ENCODE measurements around the gene SYTL2.

SYTL2 gene

DNA sequence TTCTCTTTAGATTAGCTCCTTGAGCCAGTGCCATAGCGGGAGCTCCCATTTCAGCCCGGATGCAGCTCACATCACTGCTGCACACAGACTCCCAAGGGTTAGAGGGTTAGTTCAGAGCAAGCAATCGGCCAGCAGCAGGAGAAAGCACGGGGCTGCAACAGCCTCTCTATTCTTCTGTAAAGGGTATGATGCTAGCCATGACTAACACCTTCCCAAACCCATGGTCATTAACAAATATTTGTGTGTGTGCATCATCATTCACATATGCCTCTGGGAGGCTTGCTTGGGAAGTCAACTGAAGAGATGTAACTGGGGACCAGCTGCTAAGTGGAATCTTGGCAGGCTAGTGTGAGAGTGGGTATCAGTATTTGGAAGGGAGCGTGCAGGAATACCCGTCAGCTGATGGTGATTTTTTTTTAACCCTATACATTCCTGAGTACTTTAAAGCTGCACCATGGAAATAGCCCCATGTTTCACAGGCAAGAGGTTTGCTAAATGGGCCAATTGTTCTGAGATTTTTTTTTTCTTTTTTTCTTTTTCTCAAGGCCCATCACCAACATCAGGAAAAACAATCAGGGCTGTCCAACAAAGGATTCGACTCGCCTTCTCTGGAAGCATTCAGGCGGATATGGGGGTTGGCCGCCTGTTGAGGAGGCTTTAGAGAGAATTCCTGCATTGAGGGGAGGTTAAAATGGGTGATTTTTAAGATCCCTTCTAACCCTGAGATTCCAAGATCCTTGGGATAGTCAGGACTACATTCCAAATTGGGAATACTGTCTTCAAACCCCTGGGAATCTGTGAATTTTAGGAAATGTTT is 91.7 kb downstream of the SYTL2 start:
- DNase-seq = no peak

DNA sequence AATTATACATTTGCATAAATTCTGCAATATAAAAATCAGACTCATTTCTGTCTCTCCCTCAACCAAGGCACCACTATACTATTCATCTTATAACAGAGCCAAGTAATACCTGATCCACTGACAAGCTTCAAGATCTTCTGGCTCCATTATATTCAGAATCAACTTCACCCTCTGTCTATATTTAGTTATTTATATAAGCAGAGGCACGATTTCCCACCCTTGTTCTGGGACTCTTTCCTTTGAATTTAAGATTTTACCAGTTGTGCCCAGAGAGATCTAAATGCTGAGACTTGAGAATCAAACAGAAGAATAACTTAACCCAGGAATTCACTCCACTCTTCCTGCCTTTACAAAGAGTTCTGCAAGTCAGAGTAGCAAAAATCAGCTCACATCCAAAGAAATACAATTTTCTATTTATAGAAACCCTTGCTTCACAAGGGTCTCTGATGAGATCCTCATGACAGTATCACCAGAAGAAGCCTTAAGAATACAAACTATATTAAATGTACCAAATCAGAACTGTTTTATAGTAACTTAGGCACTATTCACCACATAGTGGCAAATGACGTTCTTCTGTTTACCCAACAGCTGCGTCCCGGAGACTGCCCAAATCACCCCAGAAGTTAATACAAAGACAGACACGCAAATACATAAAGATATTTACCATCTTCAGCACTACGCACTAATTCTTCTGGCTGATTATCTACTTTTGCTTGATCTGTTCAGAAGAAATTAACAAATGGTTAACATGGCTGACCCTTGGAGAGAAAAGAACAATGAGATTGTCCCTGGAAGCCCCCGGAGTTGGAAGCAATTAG is 92.6 kb downstream of the SYTL2 start:
- DNase-seq = no peak

DNA sequence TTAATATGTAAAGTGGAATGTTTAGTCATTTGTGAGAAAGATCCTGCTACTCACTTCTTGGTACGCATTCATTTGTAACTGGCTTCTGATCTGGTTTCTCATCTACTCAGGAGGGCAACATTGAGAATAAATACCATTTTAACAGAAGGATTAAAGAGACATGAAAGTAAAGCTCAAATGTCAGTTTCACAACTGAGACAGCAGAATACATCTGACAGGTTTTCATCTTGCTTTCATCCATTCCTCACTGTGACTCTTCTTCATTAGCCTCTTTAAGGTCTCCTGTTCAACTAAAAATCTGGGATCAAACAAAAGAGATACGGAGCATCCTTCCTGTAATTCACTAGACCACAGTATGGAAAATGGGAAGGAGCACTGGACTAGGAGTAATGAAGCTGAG is 93.5 kb downstream of the SYTL2 start:
- DNase-seq = no peak

DNA sequence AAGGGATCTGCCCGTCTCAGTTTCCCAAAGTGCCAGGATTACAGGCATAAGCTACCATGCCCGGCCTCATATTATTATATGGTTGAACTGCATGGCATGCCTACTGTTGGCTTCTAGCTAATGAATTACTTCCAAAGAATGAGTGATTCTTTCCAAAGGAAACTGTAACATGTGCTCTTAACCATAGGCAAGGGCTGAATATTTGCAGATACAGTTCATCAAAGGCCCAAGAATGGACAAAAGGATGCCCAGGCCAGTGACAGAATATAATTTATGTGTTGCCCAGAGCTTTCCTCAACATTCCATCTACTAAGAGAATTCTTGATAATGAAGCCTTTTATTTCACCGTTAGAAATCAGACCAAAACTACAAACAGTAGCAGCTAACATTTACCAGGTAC is 98.0 kb downstream of the SYTL2 start:
- no peak for DNase-seq

DNA sequence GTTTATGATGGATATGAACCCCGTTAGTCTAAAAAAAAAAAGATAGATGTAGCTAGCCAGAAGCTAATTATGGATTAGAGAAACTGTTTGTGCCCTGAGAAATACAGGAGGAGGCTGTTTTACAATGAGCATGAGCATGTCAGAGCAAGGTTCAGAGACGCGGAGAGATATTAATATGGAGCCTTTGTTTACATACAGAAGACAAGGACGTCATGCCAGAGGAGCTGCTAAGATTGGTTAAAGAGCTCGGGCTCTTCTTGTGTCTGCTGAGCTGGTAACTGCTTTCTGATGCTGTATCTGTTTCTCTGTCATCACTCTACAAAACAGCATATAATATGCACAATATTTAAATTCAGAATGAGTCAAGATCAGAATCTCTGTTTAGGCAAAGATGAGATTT is 100.0 kb downstream of the SYTL2 start:
- no peak for DNase-seq

DNA sequence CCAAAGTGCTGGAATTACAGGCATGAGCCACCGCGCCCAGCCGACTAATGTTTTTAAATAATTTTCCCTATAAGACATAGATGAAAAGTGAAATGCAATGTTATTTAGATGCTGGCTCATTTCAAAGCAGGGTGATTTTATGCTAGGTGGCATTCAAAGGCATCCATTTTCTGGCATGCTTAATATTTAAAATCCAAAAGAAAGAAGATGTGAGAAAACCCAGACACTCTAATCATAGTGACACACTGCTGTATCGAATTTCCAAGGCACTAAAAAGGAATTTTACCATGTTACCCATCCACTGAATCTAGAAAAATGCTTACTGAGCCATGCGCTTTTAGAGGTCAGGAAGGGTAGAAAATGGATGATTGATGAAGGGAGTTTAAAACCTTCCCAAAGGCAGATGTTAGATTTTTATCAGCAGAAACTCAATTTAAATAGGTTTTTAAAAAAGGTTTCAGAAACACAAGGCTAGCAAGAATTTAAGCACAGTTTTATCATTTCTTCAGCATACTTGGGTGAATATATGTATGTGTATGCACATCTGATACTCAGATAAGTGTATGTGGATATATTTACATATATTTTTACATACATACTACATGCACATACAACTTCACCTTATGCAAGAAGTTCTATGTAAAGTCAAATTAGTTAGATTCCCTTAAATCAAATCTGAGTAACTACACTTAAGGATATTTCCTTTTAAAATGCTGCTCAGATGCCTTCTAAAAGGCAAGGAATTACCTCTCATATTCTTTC is 100.8 kb downstream of the SYTL2 start:
- DNase-seq = no peak

DNA sequence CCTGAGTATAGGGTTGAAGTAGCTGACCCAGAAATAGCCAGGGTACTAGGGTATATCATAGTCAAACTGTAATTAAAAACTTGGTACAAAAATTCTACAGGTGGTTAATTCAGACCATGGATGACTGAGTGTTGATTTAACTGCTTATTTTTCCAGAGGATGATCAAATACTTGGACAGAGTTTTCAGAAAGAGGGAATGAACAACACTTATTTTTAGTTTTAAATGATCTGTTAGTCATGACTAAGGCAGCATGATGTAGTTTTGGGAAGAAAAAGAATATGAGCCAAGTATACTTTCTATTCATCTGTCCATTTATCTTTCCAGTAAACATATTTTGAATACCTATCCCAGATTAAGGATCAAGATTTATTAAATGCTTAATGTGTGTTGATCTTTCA is 105.1 kb downstream of the SYTL2 start:
- DNase-seq = no peak

DNA sequence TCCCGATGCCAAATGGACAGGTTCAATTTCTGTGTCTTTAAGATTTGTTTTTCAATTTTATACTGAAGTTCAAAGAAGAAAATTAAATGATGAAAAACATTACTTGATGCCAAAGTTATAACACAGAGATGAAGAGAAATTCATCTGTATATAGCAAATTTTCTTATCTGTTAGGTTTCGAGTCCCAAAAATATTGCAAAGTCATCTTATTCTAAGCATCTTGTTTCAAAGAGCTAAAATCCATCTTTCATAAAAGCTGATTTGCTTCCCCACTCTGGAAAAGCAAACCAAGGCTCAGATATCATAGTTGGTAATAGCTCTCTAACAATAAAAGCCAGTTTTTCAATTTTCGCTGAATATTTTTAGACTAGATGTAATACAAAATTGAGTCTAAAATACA is 106.0 kb downstream of the SYTL2 start:
- DNase-seq = no peak

DNA sequence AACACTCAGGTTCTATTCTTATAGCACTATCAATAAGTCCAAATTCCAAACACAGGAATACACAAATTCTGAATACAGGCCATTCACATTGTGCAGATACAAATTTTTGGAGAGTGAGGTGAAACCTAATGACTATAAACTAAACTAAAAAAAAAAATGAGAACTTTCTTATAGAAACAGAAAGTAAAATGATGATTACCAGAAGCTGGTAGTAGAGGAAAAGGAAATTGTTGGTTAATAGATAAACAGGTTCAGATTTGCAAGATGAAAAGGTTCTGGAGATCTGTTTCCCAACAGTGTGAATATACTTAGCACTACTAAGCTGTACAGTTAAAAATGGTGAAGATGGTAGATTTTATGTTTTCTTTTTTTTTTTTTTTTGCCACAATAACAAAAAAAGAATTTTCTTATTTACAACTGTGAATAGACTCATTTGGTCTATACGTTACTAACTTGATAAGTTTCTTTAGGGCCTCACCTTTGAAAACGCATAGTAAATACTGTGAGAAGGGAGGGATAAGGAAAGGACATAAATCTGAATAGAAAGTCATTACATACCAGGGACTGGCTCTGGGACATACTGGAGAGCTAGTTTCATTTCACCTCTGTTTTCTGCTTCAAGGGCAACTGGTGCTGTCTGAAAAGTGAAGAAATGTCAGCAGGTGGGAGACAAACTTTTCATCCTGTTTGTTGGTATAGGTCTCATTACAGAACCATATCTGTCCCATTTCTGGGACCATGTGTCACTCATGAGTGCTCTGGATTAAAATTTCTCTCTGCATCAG is 110.8 kb downstream of the SYTL2 start:
- no peak for DNase-seq

DNA sequence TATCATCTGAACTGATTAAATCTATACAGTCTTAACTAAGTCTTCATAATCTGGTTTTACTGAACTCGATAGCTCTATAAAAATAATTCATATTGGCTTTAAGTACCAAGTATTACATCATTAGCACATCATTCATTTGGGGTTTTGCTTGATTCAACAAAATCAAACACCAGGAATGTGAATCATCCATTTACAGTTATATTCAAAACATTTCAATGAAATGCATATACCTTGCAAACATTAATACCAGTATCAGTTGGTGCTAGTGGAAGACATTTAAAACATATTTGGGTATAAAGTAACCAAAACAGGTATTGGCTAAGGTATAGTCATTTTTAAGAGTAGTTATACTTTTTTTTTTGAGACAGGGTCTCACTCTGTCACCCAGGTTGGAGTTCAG is 112.7 kb downstream of the SYTL2 start:
- no peak for DNase-seq

DNA sequence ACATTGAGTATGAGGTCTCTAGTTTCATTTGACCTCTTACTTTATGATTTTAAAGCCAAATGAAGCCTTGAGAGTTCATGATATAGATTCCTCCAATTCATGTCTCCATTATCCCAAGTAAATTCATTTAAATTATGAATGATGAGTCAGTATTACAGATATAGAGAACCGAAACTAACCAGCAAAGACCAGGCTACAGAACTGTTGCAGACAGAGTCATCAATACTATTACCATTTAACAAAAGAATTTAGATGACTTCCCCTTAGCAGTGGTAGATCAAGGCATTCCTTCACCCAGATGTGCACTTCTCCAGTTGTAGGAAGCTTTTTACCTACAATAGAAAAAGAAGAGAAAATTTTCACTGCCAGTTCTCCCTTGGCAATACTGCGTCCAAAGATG is 113.2 kb downstream of the SYTL2 start:
- DNase-seq = no peak

DNA sequence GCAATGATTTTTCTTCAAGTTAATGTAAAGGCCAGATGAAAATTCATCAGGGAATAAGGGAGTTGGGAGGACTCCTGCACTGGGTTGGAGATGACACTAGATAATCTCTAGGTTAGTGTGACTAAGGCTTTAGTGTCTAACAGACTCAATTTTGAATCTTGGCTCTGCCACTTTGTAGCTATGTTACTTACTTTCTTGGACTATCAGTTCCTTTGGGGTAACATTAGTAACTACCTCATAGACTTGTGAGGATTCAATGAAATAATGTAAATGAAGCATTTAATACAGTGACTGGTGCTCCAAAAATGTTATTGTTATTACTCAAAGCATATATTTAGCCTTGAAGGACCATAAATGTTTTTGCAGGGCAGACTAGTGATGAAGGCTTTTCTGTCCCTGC is 115.4 kb downstream of the SYTL2 start:
- no peak for DNase-seq

DNA sequence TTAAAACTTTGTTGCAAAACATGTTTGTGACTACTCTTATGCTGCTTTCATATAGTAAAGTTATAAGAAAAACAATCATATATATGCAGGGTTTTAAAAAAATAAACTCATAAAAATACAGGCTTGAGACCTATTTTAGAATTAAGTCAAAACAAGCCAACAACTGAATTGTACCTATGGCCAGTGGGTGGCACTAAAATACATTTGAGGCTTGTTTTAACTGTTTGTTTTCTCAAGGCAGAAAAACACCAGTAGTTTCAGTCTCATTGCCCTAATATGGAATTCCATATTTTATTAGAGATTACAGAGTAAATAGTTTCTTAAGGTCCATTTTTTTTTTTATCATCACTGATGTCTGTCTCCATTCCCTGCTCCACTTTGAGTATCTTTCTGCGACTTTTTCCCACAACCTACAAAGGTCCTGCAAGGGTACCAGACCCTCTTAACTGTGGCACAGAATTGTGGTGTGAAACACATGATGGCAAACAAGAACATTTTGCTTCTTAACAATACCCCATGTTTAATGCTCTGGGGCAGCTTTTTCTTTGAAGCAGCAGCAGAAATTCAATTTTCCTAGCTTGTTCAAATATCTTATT is 116.5 kb downstream of the SYTL2 start:
- DNase-seq = peak; percentile 2

DNA sequence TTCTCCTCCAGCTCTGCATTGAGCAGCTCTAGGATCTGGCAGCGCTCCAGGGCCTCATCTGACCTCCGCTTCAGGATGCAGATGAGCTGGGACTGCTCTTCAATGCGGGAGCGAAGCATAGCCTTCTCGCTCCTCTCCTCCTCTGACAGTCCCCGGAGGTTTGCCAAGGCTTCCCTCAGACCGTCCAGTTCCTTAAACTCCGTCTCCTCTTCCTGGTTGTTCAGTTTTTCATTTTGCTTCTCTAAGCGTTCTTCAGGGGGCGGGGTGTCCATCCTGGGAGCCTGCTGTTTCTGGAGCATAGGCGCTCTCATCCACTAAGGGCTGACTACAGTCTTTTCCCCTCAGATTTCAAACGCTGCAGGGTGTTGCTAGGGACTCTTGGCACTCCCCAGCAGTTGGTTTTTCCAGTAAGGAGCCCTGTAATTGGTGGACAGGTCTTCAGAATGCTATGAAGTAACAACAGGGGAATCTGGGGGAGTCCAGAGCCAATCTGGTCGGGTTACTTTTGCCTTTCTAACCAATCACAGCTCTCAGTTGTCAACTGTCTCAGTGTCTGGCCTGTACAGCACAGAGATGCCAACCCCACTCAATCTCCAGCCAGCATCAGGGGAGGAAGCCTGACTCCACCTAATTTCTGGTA is 125.0 kb downstream of the SYTL2 start, which contains the start of gene CCDC89:
CCDC89 (minus strand) TSS at position 376 of the 640 bp plus-strand sequence; CDS start at position 311, 65 bp downstream.
- no peak for DNase-seq

DNA sequence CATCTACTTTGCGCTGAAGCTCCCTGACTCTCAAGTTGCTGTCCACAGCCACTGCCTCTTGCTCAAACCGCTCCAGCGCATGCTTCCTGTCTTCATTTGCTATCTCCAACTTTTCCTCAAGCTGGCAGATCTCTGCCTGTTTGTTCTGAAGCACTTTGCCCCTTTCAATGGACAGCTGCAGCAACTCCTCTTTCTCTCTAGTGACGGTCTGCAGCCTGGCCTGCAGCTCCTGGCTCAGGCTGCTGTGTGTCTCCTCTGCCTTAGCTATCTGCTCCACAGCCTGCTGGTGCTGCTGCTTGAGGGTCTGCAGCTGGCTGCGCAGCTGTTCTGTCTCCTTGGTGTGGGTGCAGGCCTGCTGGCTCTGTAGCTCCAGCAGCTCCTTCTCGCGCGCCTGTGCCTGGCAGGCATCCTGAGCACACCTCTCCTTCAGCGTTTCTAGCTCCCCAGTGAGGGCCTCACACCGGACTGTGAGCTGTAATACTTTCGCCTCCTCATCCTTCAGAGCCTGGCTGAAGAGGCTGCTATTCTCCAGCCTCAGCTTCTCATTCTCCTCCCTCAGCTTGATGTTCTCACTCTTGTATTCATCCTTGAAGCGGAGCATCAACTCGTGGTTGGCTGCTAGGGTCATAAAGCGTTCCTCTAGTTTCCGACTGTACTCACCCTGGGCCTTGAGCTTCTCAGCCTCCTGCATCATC is 125.7 kb downstream of the SYTL2 start:
- no peak for DNase-seq

DNA sequence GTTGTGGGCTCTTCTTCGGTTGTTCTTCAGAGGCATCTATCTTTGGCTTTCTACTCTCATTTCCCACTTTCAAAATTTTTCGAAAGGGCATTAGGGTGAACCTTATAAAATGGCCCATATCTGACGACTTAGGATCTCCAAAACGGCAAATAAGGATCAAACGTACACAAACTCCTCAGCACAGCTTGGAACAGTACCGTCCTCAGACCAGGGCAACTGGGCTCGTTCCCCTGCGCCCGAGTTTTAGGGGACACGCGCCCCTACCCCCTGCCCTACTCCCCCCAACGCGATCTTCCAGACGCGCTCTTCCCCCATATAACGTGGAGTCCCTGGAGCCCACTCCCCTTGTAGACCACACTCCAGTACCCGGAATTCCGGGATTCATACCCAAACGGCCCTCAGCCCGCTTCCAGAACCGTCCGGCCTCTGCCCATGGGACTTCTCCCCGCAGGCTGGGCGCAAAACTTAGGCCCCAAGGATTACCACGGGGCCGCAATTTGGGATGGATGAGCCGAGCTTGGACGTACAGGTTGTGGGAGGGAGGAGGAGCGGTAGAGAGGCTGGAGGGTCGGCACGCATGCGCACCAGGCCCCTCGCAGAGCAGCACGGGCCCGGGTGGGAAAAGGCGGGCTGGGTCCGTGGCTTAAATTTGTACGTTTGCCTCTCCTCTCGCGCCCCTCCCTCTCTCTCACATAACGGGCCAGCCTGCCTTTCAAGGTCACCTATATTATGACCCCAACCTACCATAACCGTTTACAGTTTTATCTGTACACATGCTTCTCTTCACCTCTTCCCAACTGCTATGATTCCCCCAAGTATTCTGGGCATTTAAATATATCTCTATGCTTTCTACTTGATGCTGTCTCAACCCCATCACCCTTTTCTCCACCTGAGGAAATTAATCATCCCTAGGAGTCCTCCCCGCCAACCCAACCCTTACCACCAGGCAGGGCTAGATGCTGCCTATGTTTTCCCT is 128.3 kb downstream of the SYTL2 start:
- peak; percentile 12 for DNase-seq

DNA sequence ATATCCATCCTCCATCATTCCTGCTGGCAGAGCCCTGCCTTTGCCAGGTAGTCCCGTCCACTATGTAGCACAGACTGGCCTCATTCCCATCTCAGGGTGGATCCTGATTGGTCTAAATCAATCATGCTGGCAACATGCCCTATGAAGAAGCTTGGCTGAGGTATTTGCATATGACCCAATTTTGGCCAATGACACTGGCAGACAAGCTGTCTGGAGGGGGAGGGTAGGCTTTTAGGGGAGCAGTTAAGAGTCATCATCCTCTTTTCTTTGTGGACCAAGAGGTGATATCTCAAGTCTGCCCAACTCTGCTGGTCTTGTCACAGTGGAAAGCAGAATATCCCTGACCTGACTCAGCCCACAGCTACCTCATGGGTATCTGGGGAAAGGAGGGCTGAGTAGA is 130.0 kb downstream of the SYTL2 start:
- DNase-seq = no peak

DNA sequence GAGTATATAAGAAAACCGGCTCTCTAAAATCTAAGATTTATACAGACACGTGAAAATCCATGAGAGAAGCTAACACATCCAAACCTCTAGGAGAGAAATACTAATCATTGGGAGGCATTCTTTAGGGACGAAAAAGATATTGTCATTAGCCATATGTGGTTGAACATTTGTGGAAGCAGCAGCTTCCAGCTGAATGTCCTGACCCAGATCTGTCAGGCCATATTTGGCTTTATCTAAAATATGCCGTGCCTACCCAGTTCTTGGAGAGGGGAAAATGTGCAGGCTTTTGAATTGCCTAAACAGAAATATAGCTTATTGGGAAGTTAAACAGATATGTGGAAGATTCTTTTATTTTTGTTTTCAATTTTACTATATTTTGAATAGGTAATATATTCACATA is 131.4 kb downstream of the SYTL2 start:
- no peak for DNase-seq

DNA sequence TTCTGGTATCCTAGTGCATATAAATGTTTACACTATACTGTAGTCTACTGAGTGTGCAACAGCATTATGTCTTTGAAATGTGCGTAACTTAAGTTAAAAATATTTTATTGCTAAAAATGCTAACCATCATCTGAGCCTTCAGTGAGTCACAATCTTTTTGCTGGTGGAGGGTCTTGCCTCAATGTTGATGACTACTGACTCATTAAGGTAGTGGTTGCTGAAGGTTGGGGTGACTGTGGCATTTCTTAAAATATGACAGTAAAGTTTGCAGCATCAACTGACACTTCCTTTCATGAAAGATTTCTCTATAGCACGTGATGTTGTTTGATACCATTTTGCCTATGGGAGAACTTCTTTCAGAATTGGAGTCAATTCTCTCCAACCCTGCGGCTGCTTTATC is 137.5 kb downstream of the SYTL2 start:
- no peak for DNase-seq
